K562 (cell line): Measurements from ENCODE around the gene STAT4. TPM values are rescaled to one million over a fixed set of nuclear protein-coding genes. Genes with fewer than 3 reads are reported as not detected.

Source experiments
- ATAC-seq: fragments of 200-7000 bp; cut with Tn5 transposase; 3 replicates; pipeline ENCODE4 v1.9.1; 2020; ENCODE audit warnings: moderate library complexity
- BruUV-seq: library from RNA; stranded (reverse); fragments of 400-500 nt; replicated peaks from 2 replicates; lab custom pipeline; 2021; lab: Mats Ljungman, UMichigan
- CTCF ChIA-PET: fragments of 300-600 bp; formaldehyde crosslinking; extraction: SDS; loops from one replicate; lab custom pipeline; 2021; ENCODE audit warnings: low intra/inter-chr PET ratio; lab: Yijun Ruan, JAX
- POLR2A ChIA-PET: fragments of 300-600, 350-650 bp; sonication (Branson Sonifier 250); formaldehyde crosslinking; extraction: SDS; loops from one replicate; lab custom pipeline; 2021; ENCODE audit warnings: antibody characterized with exemption, inconsistent platforms; lab: Yijun Ruan, JAX
- DNase-seq, 4 experiments: peaks; one replicate each; pipeline versions ENCODE4 v3.0.0 to v3.0.0-alpha.2; 2011 to 2018; ENCODE audit warnings: low spot score in 3 of 4, mixed read lengths in 3 of 4; ENCODE audit errors: extremely low read depth in 1 of 4
- FAIRE-seq: peaks from 2 replicates; lab custom pipeline; 2011; peaks lifted over from hg19 to GRCh38; lab: Jason Lieb, UNC
- H2AFZ ChIP-seq: 2 replicates; pipeline ENCODE4 v1.6.0; 2011; ENCODE audit warnings: low read depth, low read length, control low read depth, inconsistent platforms
- H3K27ac ChIP-seq: fragments of 200-600 bp; 3 replicates; pipeline ENCODE4 v1.8.0; 2011; ENCODE audit warnings: low read depth, mild to moderate bottlenecking, control low read depth, inconsistent platforms, low read length, moderate library complexity, mixed read lengths; ENCODE audit errors: extremely low read depth
- H3K27me3 ChIP-seq, 2 experiments: fragments of 300-600 bp in 1 of 2; 2 replicates in 1 of 2; 3 replicates in 1 of 2; pipeline versions ENCODE4 v1.6.0 to v1.8.0; 2011; ENCODE audit warnings: inconsistent platforms in 2 of 2, low read length in 2 of 2, mild to moderate bottlenecking in 1 of 2, mixed read lengths in 1 of 2, moderate library complexity in 1 of 2; ENCODE audit not compliant: control insufficient read depth in 2 of 2, insufficient read depth in 2 of 2
- H3K36me3 ChIP-seq: fragments of 300-600 bp; 3 replicates; pipeline ENCODE4 v1.8.0; 2011; ENCODE audit warnings: mild to moderate bottlenecking, low read length, inconsistent platforms; ENCODE audit not compliant: control insufficient read depth, insufficient read depth
- H3K4me1 ChIP-seq, 2 experiments: fragments of 200-600 bp in 1 of 2; replicated peaks in 1 of 2; 2 replicates in 1 of 2; 3 replicates in 1 of 2; pipeline versions ENCODE4 v1.5.1 to v1.8.0; 2011; ENCODE audit warnings: inconsistent platforms in 2 of 2, low read length in 2 of 2, mild to moderate bottlenecking in 1 of 2, mixed read lengths in 1 of 2, moderate library complexity in 1 of 2; ENCODE audit not compliant: control insufficient read depth in 2 of 2, insufficient read depth in 2 of 2
- H3K4me2 ChIP-seq: 2 replicates; pipeline ENCODE4 v1.6.1; 2011; ENCODE audit warnings: low read length, control low read depth, inconsistent platforms, mixed read lengths; ENCODE audit not compliant: insufficient read depth
- H3K4me3 ChIP-seq: fragments of 200-600 bp; sonication (generic), shearing (Covaris generic); 2 replicates; pipeline ENCODE4 v1.5.1; 2016; ENCODE audit warnings: control low read depth, inconsistent platforms
- H3K79me2 ChIP-seq: fragments of 200-600 bp; 3 replicates; pipeline ENCODE4 v1.8.0; 2011; ENCODE audit warnings: low read length, inconsistent platforms; ENCODE audit not compliant: control insufficient read depth, insufficient read depth
- H3K9ac ChIP-seq, 2 experiments: 2 replicates each; pipeline versions ENCODE4 v1.6.0 to v1.6.1; 2011; ENCODE audit warnings: low read depth in 2 of 2, low read length in 2 of 2, control low read depth in 1 of 2, inconsistent platforms in 1 of 2, mild to moderate bottlenecking in 1 of 2, mixed read lengths in 1 of 2; ENCODE audit not compliant: insufficient read depth in 1 of 2
- H3K9me1 ChIP-seq: one replicate; pipeline ENCODE4 v1.6.0; 2011; ENCODE audit warnings: inconsistent platforms, mild to moderate bottlenecking, low read length, moderate library complexity; ENCODE audit not compliant: control insufficient read depth, insufficient read depth
- H3K9me3 ChIP-seq: replicated peaks from 2 replicates; pipeline ENCODE4 v1.5.1; 2011; ENCODE audit warnings: low read depth, low read length, inconsistent platforms; ENCODE audit not compliant: control insufficient read depth, insufficient read depth
- H4K20me1 ChIP-seq: replicated peaks from 2 replicates; pipeline ENCODE4 v1.6.1; 2011; ENCODE audit warnings: low read length, inconsistent platforms, mixed read lengths; ENCODE audit not compliant: control insufficient read depth, insufficient read depth
- ARID4B ChIP-seq: sonication (generic); formaldehyde crosslinking; IDR thresholded peaks from 2 replicates; pipeline ENCODE4 v1.8.0; 2022; ENCODE audit warnings: mild to moderate bottlenecking, missing genetic modification reagents
- MBD1 ChIP-seq: fragments of 250-450 bp; sonication (Bioruptor Pico); IDR thresholded peaks from 2 replicates; pipeline ENCODE4 v1.8.0; 2022; ENCODE audit warnings: inconsistent platforms
- REST ChIP-seq, 2 experiments: fragments of 450-650 bp; formaldehyde crosslinking in 1 of 2; IDR thresholded peaks; 2 replicates each; pipeline versions ENCODE4 v1.4.0 to v1.6.1; 2014 to 2020; ENCODE audit warnings: mild to moderate bottlenecking in 2 of 2, borderline replicate concordance in 1 of 2, low read depth in 1 of 2
- SPI1 ChIP-seq: IDR thresholded peaks from 2 replicates; pipeline ENCODE4 v1.6.1; 2011; ENCODE audit warnings: low read depth, low read length, control low read depth, borderline replicate concordance
- WGBS: fragments of 100-300 bp; shearing (Covaris generic); methylation state at CpG from one replicate; pipeline ENCODE4 v1.1.6; 2016; ENCODE audit warnings: low coverage, mixed read lengths; ENCODE audit not compliant: insufficient coverage; ENCODE audit errors: missing lambda C conversion rate; 5-methylcytosine and 5-hydroxymethylcytosine counted together
- in situ Hi-C: fragments of 300-500 bp; cut with MboI; formaldehyde crosslinking; loops from 4 replicates; pipeline ENCODE4 v1.15.0; 2018; ENCODE audit warnings: inconsistent platforms, mixed read lengths
- intact Hi-C: fragments of 100-400 bp; cut with micrococcal nuclease; formaldehyde crosslinking; loops from 2 replicates; pipeline ENCODE4 v1.14.2; 2022
- polyA plus RNA-seq, 8 experiments: library from polyadenylated mRNA; depleted of rRNA in 4 of 8; stranded (reverse) in 5 of 8; unstranded in 3 of 8; fragments of >200 nt; fragmentation: Nextera tagmentation in 2 of 8; fragmentation: Illumina TruSeq in 1 of 8; extraction: Ambion mirVana in 2 of 8; extraction: Trizol in 1 of 8; gene quantifications; 2 replicates each; pipeline versions ENCODE4 v1.2.1 to v1.2.3, GENCODE V29; 2011 to 2014; ENCODE audit warnings: inconsistent platforms in 1 of 8, missing spikeins in 1 of 8
- total RNA-seq, 7 experiments: library from RNA; depleted of rRNA in 6 of 7; stranded (reverse); fragments of >200 nt in 6 of 7; fragmentation: Illumina TruSeq in 2 of 7; extraction: Trizol in 2 of 7; gene quantifications; 2 replicates each; pipeline versions ENCODE4 v1.2.1 to v1.2.3, GENCODE V29; 2011 to 2021; ENCODE audit warnings: low replicate concordance in 1 of 7

The STAT4 gene
- total and polyA plus RNA-seq, 9 of the 15 experiments (the other 6 are each of a cell fraction or from before 2014, with no cell fraction given): 0.01 to 0.06 (median 0.03) TPM; not detected in 6

- intact Hi-C loops: no loop called here
- WGBS: 88% methylated on average over 8 of the region's 8 CpGs
- Histone ChIP-seq H3K9ac (no peak overlapping the region), H3K36me3 (peaks cover 90% of the 10 kb centered on the region), H3K27ac (no peak overlapping the region), H3K4me1 (no peaks in the 10 kb centered on the region), H3K9me1 (no peaks in the 10 kb centered on the region), H3K79me2 (no peaks in the 10 kb centered on the region), H3K4me3 (no peak overlapping the region), H4K20me1 (no peaks in the 10 kb centered on the region), H3K9me3 (no peaks in the 10 kb centered on the region), H2AFZ (no peak overlapping the region), H3K27me3 (no peaks in the 10 kb centered on the region), H3K4me2 (no peak overlapping the region)
- in situ Hi-C loops: no loop called here
- DNase-seq (no peak), FAIRE-seq (no peak), ATAC-seq (no peak)
- no TSS peak for BruUV-seq
- POLR2A ChIA-PET: no interaction called here
- CTCF ChIA-PET: no interaction called here
- no peak for TF ChIP-seq MBD1
- TF ChIP-seq ARID4B (CRISPR knock-in tag): no peak
- TF ChIP-seq REST (IDR thresholded peaks at IDR 0.05; ENCODE audit: borderline replicate concordance): no peak
- TF ChIP-seq REST (CRISPR knock-in tag; IDR thresholded peaks at IDR 0.05; ENCODE audit: low read depth): no peak
- no peak for TF ChIP-seq SPI1
Measured at GRCh38 chr2:190997526-190998113, 153.2 kb downstream of the STAT4 start.
